Liver (tissue), 3 donors: Measurements from ENCODE around the gene FRMPD4.

Experiments used
- RAD21 ChIP-seq, 2 donors: IDR thresholded peaks; 2 replicates each; pipeline ENCODE4 v1.6.1; 2016; ENCODE audit warnings: antibody characterized with exemption in 2 of 2, mild to moderate bottlenecking in 2 of 2
- TAF1 ChIP-seq: conservative IDR thresholded peaks from 2 replicates; pipeline ENCODE4 v1.6.1; 2016; ENCODE audit warnings: antibody characterized with exemption, mild to moderate bottlenecking
- YY1 ChIP-seq: IDR thresholded peaks from 2 replicates; pipeline ENCODE4 v1.6.1; 2016; ENCODE audit warnings: antibody characterized with exemption, mild to moderate bottlenecking
- TF ChIP-seq, protein P1 (sequence below): fragments of 150-350 bp; IDR thresholded peaks from 2 replicates; pipeline ENCODE4 v1.5.1; 2017; ENCODE audit warnings: improper control_type of control experiment, low read depth, low read length; ENCODE audit not compliant: missing input control
- TF ChIP-seq, protein P2 (sequence below): IDR thresholded peaks from 2 replicates; pipeline ENCODE4 v1.6.1; 2016; ENCODE audit warnings: antibody characterized with exemption, mild to moderate bottlenecking
- TF ChIP-seq, protein P3 (sequence below): IDR thresholded peaks from 2 replicates; pipeline ENCODE4 v1.6.1; 2016; ENCODE audit warnings: antibody characterized with exemption
- TF ChIP-seq, protein P4 (sequence below): IDR thresholded peaks from 2 replicates; pipeline ENCODE4 v1.6.1; 2016; ENCODE audit warnings: antibody characterized with exemption
- donor health status: healthy.
- donor health status: healthy.

DNA sequence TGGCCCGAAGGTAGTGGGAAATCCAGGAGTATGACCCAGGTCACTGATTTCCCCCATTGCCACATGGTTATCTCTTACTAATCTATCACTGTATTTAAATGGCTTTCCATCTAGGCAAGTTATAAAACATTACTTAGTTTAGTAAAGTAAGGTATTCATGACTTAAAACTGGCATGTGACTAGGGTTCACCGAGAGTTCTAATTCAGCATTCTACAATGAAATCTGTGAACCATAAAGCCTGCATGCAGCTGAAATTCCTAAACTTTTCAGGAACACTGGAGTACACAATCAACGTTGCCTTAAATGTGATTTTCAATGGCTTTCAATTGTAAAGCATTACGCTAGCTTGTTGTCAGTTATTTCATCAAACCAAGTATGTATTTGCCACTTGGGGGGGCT is 630.2 kb downstream of the FRMPD4 start:
- TF ChIP-seq, protein P1, sequence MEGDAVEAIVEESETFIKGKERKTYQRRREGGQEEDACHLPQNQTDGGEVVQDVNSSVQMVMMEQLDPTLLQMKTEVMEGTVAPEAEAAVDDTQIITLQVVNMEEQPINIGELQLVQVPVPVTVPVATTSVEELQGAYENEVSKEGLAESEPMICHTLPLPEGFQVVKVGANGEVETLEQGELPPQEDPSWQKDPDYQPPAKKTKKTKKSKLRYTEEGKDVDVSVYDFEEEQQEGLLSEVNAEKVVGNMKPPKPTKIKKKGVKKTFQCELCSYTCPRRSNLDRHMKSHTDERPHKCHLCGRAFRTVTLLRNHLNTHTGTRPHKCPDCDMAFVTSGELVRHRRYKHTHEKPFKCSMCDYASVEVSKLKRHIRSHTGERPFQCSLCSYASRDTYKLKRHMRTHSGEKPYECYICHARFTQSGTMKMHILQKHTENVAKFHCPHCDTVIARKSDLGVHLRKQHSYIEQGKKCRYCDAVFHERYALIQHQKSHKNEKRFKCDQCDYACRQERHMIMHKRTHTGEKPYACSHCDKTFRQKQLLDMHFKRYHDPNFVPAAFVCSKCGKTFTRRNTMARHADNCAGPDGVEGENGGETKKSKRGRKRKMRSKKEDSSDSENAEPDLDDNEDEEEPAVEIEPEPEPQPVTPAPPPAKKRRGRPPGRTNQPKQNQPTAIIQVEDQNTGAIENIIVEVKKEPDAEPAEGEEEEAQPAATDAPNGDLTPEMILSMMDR: no peak
- no peak for TF ChIP-seq YY1
- TF ChIP-seq, protein P2, sequence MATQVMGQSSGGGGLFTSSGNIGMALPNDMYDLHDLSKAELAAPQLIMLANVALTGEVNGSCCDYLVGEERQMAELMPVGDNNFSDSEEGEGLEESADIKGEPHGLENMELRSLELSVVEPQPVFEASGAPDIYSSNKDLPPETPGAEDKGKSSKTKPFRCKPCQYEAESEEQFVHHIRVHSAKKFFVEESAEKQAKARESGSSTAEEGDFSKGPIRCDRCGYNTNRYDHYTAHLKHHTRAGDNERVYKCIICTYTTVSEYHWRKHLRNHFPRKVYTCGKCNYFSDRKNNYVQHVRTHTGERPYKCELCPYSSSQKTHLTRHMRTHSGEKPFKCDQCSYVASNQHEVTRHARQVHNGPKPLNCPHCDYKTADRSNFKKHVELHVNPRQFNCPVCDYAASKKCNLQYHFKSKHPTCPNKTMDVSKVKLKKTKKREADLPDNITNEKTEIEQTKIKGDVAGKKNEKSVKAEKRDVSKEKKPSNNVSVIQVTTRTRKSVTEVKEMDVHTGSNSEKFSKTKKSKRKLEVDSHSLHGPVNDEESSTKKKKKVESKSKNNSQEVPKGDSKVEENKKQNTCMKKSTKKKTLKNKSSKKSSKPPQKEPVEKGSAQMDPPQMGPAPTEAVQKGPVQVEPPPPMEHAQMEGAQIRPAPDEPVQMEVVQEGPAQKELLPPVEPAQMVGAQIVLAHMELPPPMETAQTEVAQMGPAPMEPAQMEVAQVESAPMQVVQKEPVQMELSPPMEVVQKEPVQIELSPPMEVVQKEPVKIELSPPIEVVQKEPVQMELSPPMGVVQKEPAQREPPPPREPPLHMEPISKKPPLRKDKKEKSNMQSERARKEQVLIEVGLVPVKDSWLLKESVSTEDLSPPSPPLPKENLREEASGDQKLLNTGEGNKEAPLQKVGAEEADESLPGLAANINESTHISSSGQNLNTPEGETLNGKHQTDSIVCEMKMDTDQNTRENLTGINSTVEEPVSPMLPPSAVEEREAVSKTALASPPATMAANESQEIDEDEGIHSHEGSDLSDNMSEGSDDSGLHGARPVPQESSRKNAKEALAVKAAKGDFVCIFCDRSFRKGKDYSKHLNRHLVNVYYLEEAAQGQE: no peak
- no peak for TF ChIP-seq TAF1
- TF ChIP-seq, protein P3, sequence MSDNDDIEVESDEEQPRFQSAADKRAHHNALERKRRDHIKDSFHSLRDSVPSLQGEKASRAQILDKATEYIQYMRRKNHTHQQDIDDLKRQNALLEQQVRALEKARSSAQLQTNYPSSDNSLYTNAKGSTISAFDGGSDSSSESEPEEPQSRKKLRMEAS: no peak
- no peak for TF ChIP-seq RAD21 (IDR thresholded peaks at IDR 0.05)
- TF ChIP-seq, protein P4, sequence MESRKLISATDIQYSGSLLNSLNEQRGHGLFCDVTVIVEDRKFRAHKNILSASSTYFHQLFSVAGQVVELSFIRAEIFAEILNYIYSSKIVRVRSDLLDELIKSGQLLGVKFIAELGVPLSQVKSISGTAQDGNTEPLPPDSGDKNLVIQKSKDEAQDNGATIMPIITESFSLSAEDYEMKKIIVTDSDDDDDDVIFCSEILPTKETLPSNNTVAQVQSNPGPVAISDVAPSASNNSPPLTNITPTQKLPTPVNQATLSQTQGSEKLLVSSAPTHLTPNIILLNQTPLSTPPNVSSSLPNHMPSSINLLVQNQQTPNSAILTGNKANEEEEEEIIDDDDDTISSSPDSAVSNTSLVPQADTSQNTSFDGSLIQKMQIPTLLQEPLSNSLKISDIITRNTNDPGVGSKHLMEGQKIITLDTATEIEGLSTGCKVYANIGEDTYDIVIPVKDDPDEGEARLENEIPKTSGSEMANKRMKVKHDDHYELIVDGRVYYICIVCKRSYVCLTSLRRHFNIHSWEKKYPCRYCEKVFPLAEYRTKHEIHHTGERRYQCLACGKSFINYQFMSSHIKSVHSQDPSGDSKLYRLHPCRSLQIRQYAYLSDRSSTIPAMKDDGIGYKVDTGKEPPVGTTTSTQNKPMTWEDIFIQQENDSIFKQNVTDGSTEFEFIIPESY: no peak
